HG03439 (cell line): ENCODE measurements around the gene FAM184B.
"Not testable (repeated sequence)": the region's sequence is repeated elsewhere in the genome, so short reads cannot be mapped to it uniquely, and the experiment has no call there.

Source experiments
- ATAC-seq: cut with Tn5 transposase; IDR thresholded peaks from one replicate; pipeline ENCODE4 v1.9.1; 2021; ENCODE audit warnings: mild to moderate bottlenecking, moderate library complexity; ENCODE audit not compliant: unreplicated experiment

Gene FAM184B

GRCh38 chr4:17721496-17722355 is 59.7 kb downstream of the FAM184B start:
- ATAC-seq: no peak

DNA sequence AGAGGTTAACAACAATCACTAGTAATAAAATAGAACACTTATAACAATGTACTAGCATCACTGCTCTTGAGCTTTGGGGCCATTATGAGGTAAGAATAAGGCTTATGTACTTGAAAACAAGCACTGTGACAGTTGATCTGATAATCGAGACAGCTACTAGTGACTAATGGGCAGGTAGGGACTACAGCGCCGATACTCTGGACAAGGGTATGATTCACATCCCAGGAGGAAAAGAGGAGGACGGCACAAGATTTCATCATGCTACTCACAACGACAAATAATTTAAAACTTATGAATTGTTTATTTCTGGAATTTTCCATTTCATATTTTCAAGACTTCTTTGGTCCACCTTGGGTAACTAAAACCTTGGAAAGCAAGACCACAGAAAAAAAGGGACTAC is 62.3 kb downstream of the FAM184B start:
- no peak for ATAC-seq

DNA sequence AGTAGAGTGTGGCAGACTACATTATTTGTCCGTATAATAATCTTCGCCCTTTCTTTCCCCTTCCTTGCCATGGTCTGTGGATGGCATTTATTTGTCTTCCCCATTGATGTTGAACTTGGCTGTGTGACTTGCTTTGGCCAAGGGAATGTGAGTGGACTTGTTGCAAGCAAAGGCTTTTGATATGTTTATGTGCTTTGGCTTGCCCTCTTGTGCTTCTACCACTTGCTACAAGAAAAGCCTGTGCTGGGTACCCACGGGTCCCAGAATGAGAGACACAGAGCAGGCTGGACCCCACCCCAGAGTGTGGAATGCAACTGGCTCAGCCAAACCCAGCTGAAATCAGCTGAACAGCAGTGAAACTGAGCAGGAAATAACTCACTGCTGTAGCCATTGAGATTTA is 63.0 kb downstream of the FAM184B start:
- ATAC-seq: no peak

GRCh38 chr4:17717301-17717700 is 64.1 kb downstream of the FAM184B start:
- no peak for ATAC-seq

DNA sequence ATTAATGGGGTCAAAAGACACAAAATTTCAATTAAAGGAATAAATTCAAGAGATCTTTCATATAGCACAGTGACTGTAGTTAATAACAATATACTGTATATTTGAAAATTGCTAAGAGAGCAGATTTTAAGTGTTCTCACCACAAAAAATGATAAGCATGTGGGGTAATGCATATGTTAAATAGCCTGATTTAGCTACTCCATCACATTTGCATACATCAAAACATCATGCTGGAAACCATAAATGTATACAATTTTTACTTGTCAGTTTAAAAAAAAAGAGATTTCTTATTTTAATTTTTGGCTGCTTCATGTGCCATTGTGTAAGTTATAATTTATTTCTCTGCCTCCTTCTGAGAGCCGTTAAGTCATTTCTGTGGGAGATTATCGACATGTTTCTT is 65.9 kb downstream of the FAM184B start:
- ATAC-seq: no peak

DNA sequence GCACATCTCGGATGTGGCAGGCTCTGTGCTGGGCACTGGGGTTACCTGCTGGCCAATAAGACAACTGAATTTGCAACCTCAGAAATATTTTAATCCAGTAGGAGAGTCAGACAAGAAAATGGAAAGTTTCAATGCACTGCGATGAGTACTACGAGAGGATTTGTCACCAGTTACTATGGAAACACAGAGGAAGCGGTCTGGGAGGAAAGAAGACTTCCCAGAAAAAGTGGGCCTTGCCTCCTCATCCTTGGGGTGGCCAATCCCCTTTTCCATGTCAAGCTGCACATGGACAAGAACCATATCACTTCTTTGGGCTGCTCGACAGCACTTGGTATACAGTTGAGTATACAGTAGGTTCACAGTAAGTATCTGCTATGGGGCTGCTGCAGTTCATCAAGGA is 67.6 kb downstream of the FAM184B start:
- ATAC-seq: no peak

- ATAC-seq: no peak
Measured at GRCh38 chr4:17712166-17712565, 69.3 kb downstream of the FAM184B start.

- ATAC-seq: not testable (repeated sequence)
Measured at GRCh38 chr4:17711206-17711605, 70.2 kb downstream of the FAM184B start.

DNA sequence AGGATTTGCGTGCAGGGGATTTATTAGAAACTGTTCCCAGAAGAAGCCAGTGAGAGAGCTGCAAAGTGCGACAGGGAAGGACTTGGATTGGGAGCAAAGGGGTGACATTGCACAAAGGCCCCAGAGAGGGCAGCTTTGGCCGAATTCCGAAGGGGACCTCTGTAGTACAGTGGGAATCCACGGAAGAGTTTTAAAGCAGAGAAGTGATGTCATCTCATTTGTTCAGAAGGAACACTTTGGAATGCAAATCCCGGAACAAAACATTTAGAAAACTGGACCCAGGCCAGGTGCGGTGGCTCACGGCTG is 71.7 kb downstream of the FAM184B start:
- no peak for ATAC-seq

DNA sequence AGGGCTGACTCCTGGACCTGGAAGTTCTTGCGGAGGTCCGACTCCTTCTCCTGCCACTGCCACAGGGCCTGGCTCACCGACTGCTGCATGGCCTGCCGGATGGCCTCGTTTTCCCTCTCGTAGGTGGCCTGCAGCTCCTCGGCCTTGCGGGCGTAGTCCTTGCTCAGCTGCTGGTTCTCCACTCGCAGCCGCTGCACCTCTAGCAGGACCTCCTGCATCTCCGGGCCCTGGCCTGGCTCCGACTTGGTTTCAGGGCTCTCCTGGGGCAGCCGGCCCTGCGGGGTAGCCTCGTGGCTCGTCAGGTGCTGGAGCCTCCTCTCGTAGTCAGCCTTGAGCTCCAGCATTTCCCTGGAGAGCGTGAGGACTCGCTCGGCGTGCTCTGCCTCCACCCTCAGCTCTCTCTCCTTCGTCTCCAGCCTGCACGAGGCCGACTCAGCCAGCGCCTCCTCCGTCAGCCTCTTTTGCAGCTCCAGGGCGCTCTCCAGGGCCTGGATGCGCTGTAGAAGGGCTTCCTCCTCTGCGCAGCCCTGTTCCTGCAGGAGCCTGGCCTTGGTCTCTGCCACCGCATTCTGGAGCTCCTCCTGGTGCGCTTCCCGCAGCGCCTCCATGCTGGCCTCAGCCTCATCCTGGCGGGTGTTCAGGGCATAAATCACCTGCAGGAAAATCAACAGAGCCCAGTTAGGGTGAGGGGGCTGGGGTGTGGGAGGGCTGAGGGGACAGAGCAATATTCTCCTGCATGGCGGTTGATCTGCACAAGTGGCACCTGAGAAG is 72.2 kb downstream of the FAM184B start:
- ATAC-seq: no peak

GRCh38 chr4:17707671-17708070 is 73.8 kb downstream of the FAM184B start:
- ATAC-seq: no peak

DNA sequence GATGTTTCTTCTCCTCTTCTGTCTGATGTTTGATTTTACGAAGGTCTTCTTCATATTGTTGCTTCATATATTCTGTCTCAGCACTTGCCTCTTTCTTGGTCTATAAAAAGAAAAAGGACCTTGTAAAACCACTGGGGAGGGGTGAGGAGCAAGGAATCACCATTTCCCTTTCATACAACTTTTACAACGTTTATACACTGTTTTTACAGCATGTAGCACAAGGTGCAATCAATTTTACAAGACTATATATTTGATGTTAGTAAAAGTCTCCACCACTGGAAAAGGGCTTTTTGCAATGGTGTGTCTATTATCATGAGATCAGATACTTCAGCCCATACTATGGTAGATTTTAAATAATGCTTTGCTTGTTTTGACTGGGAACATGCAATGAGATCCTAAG is 76.3 kb downstream of the FAM184B start:
- no peak for ATAC-seq

- ATAC-seq: no peak
Measured at GRCh38 chr4:17704020-17704650, 77.3 kb downstream of the FAM184B start.

- ATAC-seq: no peak
Measured at GRCh38 chr4:17702641-17703040, 78.8 kb downstream of the FAM184B start.

GRCh38 chr4:17701882-17702281 is 79.5 kb downstream of the FAM184B start:
- ATAC-seq: no peak

GRCh38 chr4:17701138-17701839 is 80.1 kb downstream of the FAM184B start:
- ATAC-seq: no peak

- ATAC-seq: no peak
Measured at GRCh38 chr4:17699380-17699779, 82.0 kb downstream of the FAM184B start.

DNA sequence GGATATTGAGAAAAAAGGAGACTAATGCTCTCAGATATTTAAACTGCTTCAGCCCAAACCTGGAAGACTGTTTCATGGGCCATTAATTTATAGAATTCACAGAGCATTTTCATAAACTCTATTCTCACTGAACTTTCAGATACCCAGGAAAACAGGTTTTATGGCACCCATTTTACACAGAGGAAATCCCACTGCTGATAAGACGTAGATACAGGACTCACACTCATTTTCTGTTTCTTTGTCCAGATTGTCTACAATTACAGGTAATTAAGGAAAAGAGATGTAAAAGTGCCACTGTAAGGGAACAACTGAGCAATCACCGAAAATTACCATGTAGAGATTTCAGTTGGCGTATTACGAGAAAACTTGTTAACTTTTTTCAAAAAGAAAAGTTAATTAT is 83.3 kb downstream of the FAM184B start:
- ATAC-seq: no peak

DNA sequence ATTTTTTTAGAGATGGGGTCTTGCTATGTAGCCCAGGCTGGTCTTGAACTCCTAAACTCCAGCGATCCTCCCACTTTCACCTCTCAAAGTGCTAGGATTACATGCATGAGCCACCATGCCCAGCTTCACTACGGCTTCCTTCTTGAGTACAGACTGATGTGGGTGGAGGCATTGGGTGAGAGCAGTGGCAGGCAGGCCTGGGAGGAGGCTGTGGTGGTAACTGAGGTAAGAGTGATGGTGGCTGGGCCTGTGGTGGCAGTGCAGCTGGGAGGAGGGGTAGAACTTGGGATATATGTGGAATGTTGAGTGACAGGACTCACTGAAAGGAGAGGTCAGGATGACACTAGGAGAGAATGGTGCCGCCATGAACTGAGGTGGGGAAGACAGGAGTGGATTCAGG is 86.1 kb downstream of the FAM184B start:
- ATAC-seq: no peak

- ATAC-seq: no peak
Measured at GRCh38 chr4:17694552-17694951, 86.9 kb downstream of the FAM184B start.

DNA sequence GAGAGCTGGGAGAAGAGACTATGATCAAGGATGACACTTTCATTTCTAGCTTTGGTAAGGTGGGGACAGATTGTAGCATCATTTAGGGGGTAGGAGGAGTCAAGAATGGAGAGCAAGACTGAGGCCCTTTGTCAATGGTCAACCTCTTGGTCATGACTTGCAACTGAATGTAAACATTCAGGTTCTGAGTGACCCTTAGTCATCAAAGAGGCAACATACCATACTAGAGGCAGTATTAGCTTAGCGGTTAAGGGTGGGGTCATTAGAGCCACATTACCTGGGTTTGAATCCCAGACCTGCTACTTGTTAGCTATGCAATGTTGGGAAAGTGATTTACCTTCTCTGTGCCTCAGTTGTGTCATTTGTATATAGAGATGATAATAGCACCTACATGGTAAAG is 90.5 kb downstream of the FAM184B start:
- ATAC-seq: no peak
